Left ventricle myocardium inferior (tissue), 1 donor: Measurements from ENCODE around the gene KCNQ1. TPM values are rescaled to one million over a fixed set of nuclear protein-coding genes. Genes with fewer than 3 reads are reported as not detected.

Source experiments
- DNase-seq: peaks from one replicate; pipeline ENCODE4 v3.0.0-alpha.2; 2020
- H3K27ac ChIP-seq: fragments of 200-600 bp; replicated peaks from 2 replicates; pipeline ENCODE4 v1.8.0; 2021
- H3K27me3 ChIP-seq: fragments of 200-600 bp; 2 replicates; pipeline ENCODE4 v1.8.0; 2021; ENCODE audit warnings: low read depth
- H3K36me3 ChIP-seq: fragments of 200-600 bp; 2 replicates; pipeline ENCODE4 v1.8.0; 2021
- H3K4me1 ChIP-seq: fragments of 200-600 bp; 2 replicates; pipeline ENCODE4 v1.8.0; 2021
- H3K4me3 ChIP-seq: fragments of 200-600 bp; 2 replicates; pipeline ENCODE4 v1.8.0; 2021; ENCODE audit warnings: mild to moderate bottlenecking, moderate library complexity
- H3K9me3 ChIP-seq: fragments of 200-600 bp; replicated peaks from 2 replicates; pipeline ENCODE4 v1.8.0; 2021
- intact Hi-C: fragments of 100-400 bp; cut with micrococcal nuclease; formaldehyde crosslinking; loops from one replicate; pipeline ENCODE4 v1.11.0; 2022
- total RNA-seq: library from RNA; stranded (reverse); fragmentation: NEBNext Ultra II Directional; extraction: Animal tissue kit (Norgen Biotek cat#: 25700); gene quantifications from one replicate; pipeline ENCODE4 v1.2.1, GENCODE V29; 2021
- TF ChIP-seq, protein P1 (sequence below): fragments of 200-600 bp; IDR thresholded peaks from 2 replicates; pipeline ENCODE4 v1.8.0; 2021; ENCODE audit warnings: antibody characterized with exemption, mild to moderate bottlenecking, borderline replicate concordance
- donor health status: DM: no; HTN: yes; CAD: no; lungs with severe emphysema.

The KCNQ1 gene
- total RNA-seq, 1 donor from 2014 or later: 41.8 TPM

- peak within 1 kb of the TSS; percentile 91 for H3K27ac ChIP-seq
- no peaks in the 10 kb centered on the region for H3K27me3 ChIP-seq
- H3K9me3 ChIP-seq: no peaks in the 10 kb centered on the region
- peaks cover 64% of the 10 kb centered on the region for H3K4me1 ChIP-seq
- TF ChIP-seq, protein P1, sequence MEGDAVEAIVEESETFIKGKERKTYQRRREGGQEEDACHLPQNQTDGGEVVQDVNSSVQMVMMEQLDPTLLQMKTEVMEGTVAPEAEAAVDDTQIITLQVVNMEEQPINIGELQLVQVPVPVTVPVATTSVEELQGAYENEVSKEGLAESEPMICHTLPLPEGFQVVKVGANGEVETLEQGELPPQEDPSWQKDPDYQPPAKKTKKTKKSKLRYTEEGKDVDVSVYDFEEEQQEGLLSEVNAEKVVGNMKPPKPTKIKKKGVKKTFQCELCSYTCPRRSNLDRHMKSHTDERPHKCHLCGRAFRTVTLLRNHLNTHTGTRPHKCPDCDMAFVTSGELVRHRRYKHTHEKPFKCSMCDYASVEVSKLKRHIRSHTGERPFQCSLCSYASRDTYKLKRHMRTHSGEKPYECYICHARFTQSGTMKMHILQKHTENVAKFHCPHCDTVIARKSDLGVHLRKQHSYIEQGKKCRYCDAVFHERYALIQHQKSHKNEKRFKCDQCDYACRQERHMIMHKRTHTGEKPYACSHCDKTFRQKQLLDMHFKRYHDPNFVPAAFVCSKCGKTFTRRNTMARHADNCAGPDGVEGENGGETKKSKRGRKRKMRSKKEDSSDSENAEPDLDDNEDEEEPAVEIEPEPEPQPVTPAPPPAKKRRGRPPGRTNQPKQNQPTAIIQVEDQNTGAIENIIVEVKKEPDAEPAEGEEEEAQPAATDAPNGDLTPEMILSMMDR: no peak
- peak; percentile 90 for DNase-seq
- intact Hi-C loops: loop anchor here (10.0 kb wide), 1 partner anchor 461 kb away; no protein-coding TSS in a partner anchor
- peak within 1 kb of the TSS; percentile 92 for H3K4me3 ChIP-seq
- no peaks in the 10 kb centered on the region for H3K36me3 ChIP-seq
These were observed 440.9 kb downstream of the KCNQ1 start, which contains the start of gene CDKN1C for GRCh38 chr11:2885678-2886081. TSS of gene CDKN1C (minus strand) at chr11:2885775. CDS start at chr11:2885456, 319 bp downstream.

DNA sequence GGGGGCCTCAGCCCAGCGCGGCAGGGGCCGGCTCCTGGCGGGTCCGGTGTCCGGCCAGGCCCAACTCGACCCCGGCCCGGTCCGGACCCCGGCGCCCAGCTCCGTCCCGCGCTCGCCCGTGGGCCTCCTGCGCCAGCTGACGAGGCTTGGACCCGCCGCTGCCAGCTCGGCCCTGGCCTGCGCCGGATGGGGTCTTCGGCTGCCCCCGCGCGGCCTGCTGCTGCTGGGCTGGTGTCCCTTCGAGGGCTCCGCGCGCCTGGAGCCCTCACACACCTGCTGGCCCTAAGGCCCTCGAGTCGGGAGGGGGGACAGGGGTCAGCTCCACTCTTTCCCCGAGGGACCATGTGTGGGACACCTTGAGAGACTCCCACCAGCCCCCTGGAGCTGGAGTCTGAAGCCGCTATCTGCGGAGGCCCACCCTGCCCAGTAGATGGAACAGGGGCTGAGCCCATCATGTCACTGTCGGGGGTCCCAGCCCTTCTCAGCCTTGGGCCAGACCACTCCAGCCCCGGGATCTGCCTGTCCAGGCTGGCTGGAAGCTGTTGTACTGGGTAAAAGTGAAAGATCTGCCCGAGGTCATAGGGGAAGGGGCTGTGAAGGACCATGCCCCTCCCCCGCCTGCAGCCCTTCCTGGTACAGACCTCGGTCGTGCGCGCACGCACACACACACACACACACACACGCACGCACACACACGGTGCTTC is 441.5 kb downstream of the KCNQ1 start:
- TF ChIP-seq, protein P1: peak; percentile 38
- DNase-seq: peak; percentile 41
- Histone ChIP-seq H3K27me3 (no peaks in the 10 kb centered on the region), H3K4me3 (peak overlapping the region; percentile 92), H3K9me3 (no peaks in the 10 kb centered on the region), H3K27ac (peak overlapping the region; percentile 76), H3K36me3 (no peaks in the 10 kb centered on the region), H3K4me1 (peaks cover 67% of the 10 kb centered on the region)
- intact Hi-C loops: loop anchor here (10.0 kb wide), 1 partner anchor 462 kb away; no protein-coding TSS in a partner anchor

DNA sequence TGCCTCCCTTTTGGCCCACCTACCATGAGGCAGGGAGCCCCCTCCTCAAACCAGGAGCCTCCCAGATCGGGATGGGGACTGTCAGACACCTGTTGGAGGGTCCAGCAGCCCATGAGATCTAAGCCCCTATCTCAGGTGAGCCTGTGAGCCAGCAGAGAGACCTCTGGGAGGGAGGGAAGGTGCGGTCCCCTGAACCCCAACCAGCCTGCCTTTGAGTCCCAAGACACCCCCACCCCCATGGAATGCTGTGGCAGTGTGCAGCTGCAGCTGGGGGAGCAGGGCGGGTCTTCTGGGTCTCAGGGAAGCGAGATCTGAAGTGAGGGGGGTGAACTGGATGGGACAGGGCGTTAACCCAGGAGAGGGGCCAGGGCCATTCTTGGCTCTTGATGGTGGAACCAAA is 442.1 kb downstream of the KCNQ1 start:
- H3K4me1 ChIP-seq: peaks cover 67% of the 10 kb centered on the region
- H3K36me3 ChIP-seq: no peaks in the 10 kb centered on the region
- H3K27ac ChIP-seq: peak overlapping the region; percentile 36
- no peaks in the 10 kb centered on the region for H3K27me3 ChIP-seq
- no peaks in the 10 kb centered on the region for H3K9me3 ChIP-seq
- H3K4me3 ChIP-seq: no peak overlapping the region
- TF ChIP-seq, protein P1: no peak
- no peak for DNase-seq
- intact Hi-C loops: loop anchor here (10.0 kb wide), 1 partner anchor 462 kb away; no protein-coding TSS in a partner anchor

DNA sequence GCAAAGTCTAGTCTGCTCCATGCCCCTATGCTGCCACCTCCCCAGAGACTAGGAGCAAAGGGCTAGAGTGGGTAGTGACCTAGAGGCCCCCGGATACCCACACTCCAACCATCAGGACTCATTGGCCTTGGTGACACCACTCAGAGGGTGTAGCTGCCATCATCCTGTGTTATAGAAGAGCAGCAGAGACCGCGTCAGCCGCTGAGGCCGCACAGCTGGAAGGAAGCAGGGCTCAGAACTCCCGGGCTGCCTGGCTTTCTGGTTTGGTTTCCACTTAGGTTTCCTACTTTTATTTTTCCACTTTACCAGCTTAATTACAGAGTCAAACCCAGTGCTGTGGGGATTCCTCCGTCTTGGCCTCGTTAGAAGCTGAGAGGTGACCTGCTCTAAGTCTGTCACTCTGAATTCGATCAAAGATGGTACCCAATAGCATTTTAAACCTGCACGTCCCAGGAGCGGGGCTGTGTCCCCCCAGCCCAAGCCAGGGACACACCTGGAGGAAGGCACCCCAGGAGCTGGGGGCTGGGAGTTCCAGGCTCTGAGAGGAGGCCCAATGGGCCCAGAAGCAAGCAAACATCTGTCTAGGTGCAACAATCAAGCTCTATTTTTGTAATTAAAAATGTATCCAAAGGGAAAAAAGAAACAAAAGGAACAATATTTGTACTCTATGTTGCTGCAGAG is 442.8 kb downstream of the KCNQ1 start:
- intact Hi-C loops: loop anchor here (10.0 kb wide), 1 partner anchor 463 kb away; no protein-coding TSS in a partner anchor
- Histone ChIP-seq H3K27ac (peak overlapping the region; percentile 36), H3K4me3 (no peak overlapping the region), H3K9me3 (no peaks in the 10 kb centered on the region), H3K36me3 (no peaks in the 10 kb centered on the region), H3K4me1 (peaks cover 67% of the 10 kb centered on the region), H3K27me3 (no peaks in the 10 kb centered on the region)
- no peak for DNase-seq
- TF ChIP-seq, protein P1: no peak

GRCh38 chr11:2888266-2888968 is 443.6 kb downstream of the KCNQ1 start:
- intact Hi-C loops: loop anchor here (10.0 kb wide), 1 partner anchor 464 kb away; no protein-coding TSS in a partner anchor
- H3K36me3 ChIP-seq: no peaks in the 10 kb centered on the region
- TF ChIP-seq, protein P1: peak; percentile 99
- no peak overlapping the region for H3K4me3 ChIP-seq
- H3K9me3 ChIP-seq: no peaks in the 10 kb centered on the region
- H3K4me1 ChIP-seq: peaks cover 63% of the 10 kb centered on the region
- H3K27me3 ChIP-seq: no peaks in the 10 kb centered on the region
- peak overlapping the region; percentile 36 for H3K27ac ChIP-seq
- DNase-seq: peak; percentile 93
